Neural cell (in vitro differentiated cells): ENCODE measurements around the gene ITM2C. TPM values are rescaled to one million over a fixed set of nuclear protein-coding genes. Genes with fewer than 3 reads are reported as not detected.

Experiments
- H2AFZ ChIP-seq: fragments of 200-600, 300-800 bp; sonication (generic), shearing (Covaris generic); 2 replicates; pipeline ENCODE4 v1.6.0; 2014; ENCODE audit warnings: low read depth, mild to moderate bottlenecking, antibody characterized with exemption, low read length, moderate library complexity
- H3F3A ChIP-seq: fragments of 200-600 bp; shearing (Covaris generic); 2 replicates; pipeline ENCODE4 v1.6.1; 2016; ENCODE audit warnings: mild to moderate bottlenecking, moderate library complexity, mixed read lengths, antibody characterized with exemption, low read length; ENCODE audit not compliant: insufficient read depth, poor library complexity, severe bottlenecking
- H3K27ac ChIP-seq: fragments of 200-600, 300-800 bp; sonication (generic), shearing (Covaris generic); 2 replicates; pipeline ENCODE4 v1.5.1; 2014; ENCODE audit warnings: mild to moderate bottlenecking, low read length, moderate library complexity
- H3K27me3 ChIP-seq: fragments of 300-800, 200-600 bp; sonication (generic), shearing (Covaris generic); 2 replicates; pipeline ENCODE4 v1.6.0; 2014; ENCODE audit warnings: mild to moderate bottlenecking, low read depth, low read length, moderate library complexity; ENCODE audit not compliant: insufficient read depth
- H3K36me3 ChIP-seq: fragments of 300-800, 200-600 bp; sonication (generic), shearing (Covaris generic); 2 replicates; pipeline ENCODE4 v1.5.1; 2014; ENCODE audit warnings: mild to moderate bottlenecking, antibody characterized with exemption, low read length, moderate library complexity; ENCODE audit not compliant: insufficient read depth
- H3K4me2 ChIP-seq: fragments of 300-800, 200-600 bp; sonication (generic), shearing (Covaris generic); 2 replicates; pipeline ENCODE4 v1.6.0; 2014; ENCODE audit warnings: mild to moderate bottlenecking, low read length
- H3K4me3 ChIP-seq: fragments of 300-800, 200-600 bp; sonication (generic), shearing (Covaris generic); 2 replicates; pipeline ENCODE4 v1.5.1; 2014; ENCODE audit warnings: mild to moderate bottlenecking, low read length, moderate library complexity
- H3K79me2 ChIP-seq: fragments of 200-600 bp; shearing (Covaris generic); replicated peaks from 2 replicates; pipeline ENCODE4 v1.6.0; 2014; ENCODE audit warnings: mild to moderate bottlenecking, low read length, moderate library complexity; ENCODE audit not compliant: insufficient read depth
- H3K9ac ChIP-seq: fragments of 300-800, 200-600 bp; sonication (generic), shearing (Covaris generic); 2 replicates; pipeline ENCODE4 v1.6.1; 2016; ENCODE audit warnings: mild to moderate bottlenecking, low read length, mixed read lengths
- H3K9me2 ChIP-seq: fragments of 200-600 bp; shearing (Covaris generic); 2 replicates; pipeline ENCODE4 v1.6.1; 2016; ENCODE audit warnings: mild to moderate bottlenecking, low read length, mixed read lengths; ENCODE audit not compliant: insufficient read depth
- H3K9me3 ChIP-seq: fragments of 200-600, 300-800 bp; sonication (generic), shearing (Covaris generic); 2 replicates; pipeline ENCODE4 v1.6.1; 2016; ENCODE audit warnings: mild to moderate bottlenecking, mixed run types, low read length, moderate library complexity, mixed read lengths
- H4K20me1 ChIP-seq: fragments of 200-600 bp; shearing (Covaris generic); 2 replicates; pipeline ENCODE4 v1.6.1; 2016; ENCODE audit warnings: mild to moderate bottlenecking, mixed run types; ENCODE audit not compliant: insufficient read depth
- CTCF ChIP-seq: fragments of 450-650 bp; IDR thresholded peaks from 2 replicates; pipeline ENCODE4 v1.5.1; 2014; ENCODE audit warnings: antibody characterized with exemption, mild to moderate bottlenecking, moderate library complexity; ENCODE audit not compliant: poor library complexity, severe bottlenecking
- EP300 ChIP-seq: fragments of 450-650 bp; conservative IDR thresholded peaks from 2 replicates; pipeline ENCODE4 v1.6.1; 2014; ENCODE audit warnings: antibody characterized with exemption, mild to moderate bottlenecking, moderate library complexity; ENCODE audit not compliant: poor library complexity, severe bottlenecking
- EZH2 ChIP-seq: fragments of 200-600, 300-800 bp; shearing (Covaris generic), sonication (generic); IDR thresholded peaks from 2 replicates; pipeline ENCODE4 v1.6.1; 2014; ENCODE audit warnings: antibody characterized with exemption, low read length, borderline replicate concordance, mild to moderate bottlenecking; ENCODE audit not compliant: insufficient read depth, poor library complexity, severe bottlenecking
- MXI1 ChIP-seq: fragments of 450-650 bp; conservative IDR thresholded peaks from 2 replicates; pipeline ENCODE4 v1.6.1; 2014; ENCODE audit warnings: antibody characterized with exemption, mild to moderate bottlenecking; ENCODE audit not compliant: poor library complexity, severe bottlenecking
- POLR2AphosphoS5 ChIP-seq: IDR thresholded peaks from 2 replicates; pipeline ENCODE4 v1.6.1; 2012
- RAD21 ChIP-seq: fragments of 450-650 bp; conservative IDR thresholded peaks from 2 replicates; pipeline ENCODE4 v1.6.1; 2014; ENCODE audit warnings: antibody characterized with exemption, mild to moderate bottlenecking, moderate library complexity
- REST ChIP-seq: IDR thresholded peaks from 2 replicates; pipeline ENCODE4 v1.6.1; 2012; ENCODE audit warnings: borderline replicate concordance
- SMC3 ChIP-seq: fragments of 450-650 bp; conservative IDR thresholded peaks from 2 replicates; pipeline ENCODE4 v1.6.1; 2014; ENCODE audit warnings: antibody characterized with exemption, mild to moderate bottlenecking, moderate library complexity; ENCODE audit not compliant: poor library complexity
- TAF1 ChIP-seq: IDR thresholded peaks from 2 replicates; pipeline ENCODE4 v1.6.1; 2012; ENCODE audit warnings: low read depth
- polyA plus RNA-seq: library from polyadenylated mRNA; depleted of rRNA; stranded (reverse); fragments of >200 nt; gene quantifications from 2 replicates; pipeline ENCODE4 v1.2.3, GENCODE V29; 2014

The ITM2C gene
- polyA plus RNA-seq, 1 donor from 2014 or later: 186 TPM

- no peaks in the 10 kb centered on the region for H4K20me1 ChIP-seq
- H3K4me2 ChIP-seq: no peak overlapping the region
- H3K27ac ChIP-seq: no peak overlapping the region
- H3K36me3 ChIP-seq: no peaks in the 10 kb centered on the region
- H3K9me3 ChIP-seq: no peaks in the 10 kb centered on the region
- no peak for TF ChIP-seq MXI1
- TF ChIP-seq CTCF: no peak
- no peak for TF ChIP-seq EZH2
- no peak for TF ChIP-seq EP300
- no peak for TF ChIP-seq TAF1
- TF ChIP-seq SMC3: no peak
- TF ChIP-seq POLR2AphosphoS5: no peak
- no peak for TF ChIP-seq RAD21
- no peak overlapping the region for H2AFZ ChIP-seq
- H3K9ac ChIP-seq: no peak overlapping the region
- no peak overlapping the region for H3K4me3 ChIP-seq
- no peaks in the 10 kb centered on the region for H3F3A ChIP-seq
- peaks cover 44% of the 10 kb centered on the region for H3K79me2 ChIP-seq
- no peaks in the 10 kb centered on the region for H3K9me2 ChIP-seq
- no peaks in the 10 kb centered on the region for H3K27me3 ChIP-seq
Observed at GRCh38 chr2:230872968-230873660, 8.4 kb downstream of the ITM2C start.

- H3K79me2 ChIP-seq: peaks cover 37% of the 10 kb centered on the region
- H3K36me3 ChIP-seq: no peaks in the 10 kb centered on the region
Observed at GRCh38 chr2:230873661-230874401, 9.1 kb downstream of the ITM2C start.

More at GRCh38 chr2:230873661-230874401, 9.1 kb downstream of the ITM2C start:
- no peaks in the 10 kb centered on the region for H3K27me3 ChIP-seq
- H3F3A ChIP-seq: no peaks in the 10 kb centered on the region
- no peak for TF ChIP-seq RAD21
- TF ChIP-seq CTCF: no peak
- TF ChIP-seq TAF1: no peak
- no peak for TF ChIP-seq MXI1
- no peak for TF ChIP-seq EP300
- TF ChIP-seq POLR2AphosphoS5: no peak
- TF ChIP-seq REST: no peak
- TF ChIP-seq EZH2: no peak
- TF ChIP-seq SMC3: no peak
- no peak overlapping the region for H3K9ac ChIP-seq
- no peaks in the 10 kb centered on the region for H4K20me1 ChIP-seq
- no peaks in the 10 kb centered on the region for H3K9me3 ChIP-seq
- H3K4me3 ChIP-seq: no peak overlapping the region
- H3K9me2 ChIP-seq: no peaks in the 10 kb centered on the region
- H3K27ac ChIP-seq: no peak overlapping the region
- no peak overlapping the region for H3K4me2 ChIP-seq
- H2AFZ ChIP-seq: no peak overlapping the region
